ENCODE measurements around the gene NDUFS6.

NDUFS6 gene

GRCh38 chr5:1857256-1857600, 56.0 kb downstream of the NDUFS6 start:
- DNase-seq: no peak

DNA sequence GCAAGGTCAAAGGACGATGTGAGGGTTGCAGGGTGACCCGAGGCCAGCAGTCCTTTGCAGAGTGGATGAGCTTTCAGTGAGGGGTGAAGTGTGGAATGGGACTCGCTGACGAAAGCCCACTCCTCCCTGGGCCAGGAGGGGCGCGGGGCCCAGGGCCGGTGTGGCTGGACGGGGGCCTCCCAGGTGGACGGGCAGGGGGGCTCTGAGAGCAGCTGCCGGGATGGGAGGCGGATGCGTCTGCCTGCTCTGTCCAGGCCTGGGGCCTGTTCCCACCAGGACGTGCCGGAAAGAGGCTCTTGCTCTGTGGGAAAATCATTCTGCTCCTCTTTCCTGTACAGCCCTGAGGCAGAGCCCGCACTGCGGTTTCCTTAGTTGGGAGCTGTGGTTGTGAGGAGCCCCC, 57.2 kb downstream of the NDUFS6 start:
- DNase-seq: no peak

DNA sequence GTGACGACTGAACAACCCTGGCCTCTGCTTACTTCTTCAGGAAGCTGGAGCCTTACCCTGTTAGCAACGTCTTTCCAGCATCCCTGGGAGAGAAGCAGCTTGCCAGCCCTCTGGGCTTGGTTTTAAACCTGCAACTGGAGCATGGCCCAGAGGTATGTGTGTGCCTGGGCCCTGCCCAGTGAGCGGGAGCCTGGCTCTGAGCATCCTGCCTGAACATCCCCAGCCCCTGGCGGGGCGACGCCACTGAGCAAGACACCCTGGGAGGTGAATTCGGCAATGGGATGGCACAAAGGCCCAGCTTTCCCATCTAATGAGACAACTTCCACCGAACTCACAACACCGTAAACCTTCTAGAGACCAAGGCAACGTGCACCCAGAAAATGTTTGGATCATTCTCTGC, 57.9 kb downstream of the NDUFS6 start:
- no peak for DNase-seq

DNA sequence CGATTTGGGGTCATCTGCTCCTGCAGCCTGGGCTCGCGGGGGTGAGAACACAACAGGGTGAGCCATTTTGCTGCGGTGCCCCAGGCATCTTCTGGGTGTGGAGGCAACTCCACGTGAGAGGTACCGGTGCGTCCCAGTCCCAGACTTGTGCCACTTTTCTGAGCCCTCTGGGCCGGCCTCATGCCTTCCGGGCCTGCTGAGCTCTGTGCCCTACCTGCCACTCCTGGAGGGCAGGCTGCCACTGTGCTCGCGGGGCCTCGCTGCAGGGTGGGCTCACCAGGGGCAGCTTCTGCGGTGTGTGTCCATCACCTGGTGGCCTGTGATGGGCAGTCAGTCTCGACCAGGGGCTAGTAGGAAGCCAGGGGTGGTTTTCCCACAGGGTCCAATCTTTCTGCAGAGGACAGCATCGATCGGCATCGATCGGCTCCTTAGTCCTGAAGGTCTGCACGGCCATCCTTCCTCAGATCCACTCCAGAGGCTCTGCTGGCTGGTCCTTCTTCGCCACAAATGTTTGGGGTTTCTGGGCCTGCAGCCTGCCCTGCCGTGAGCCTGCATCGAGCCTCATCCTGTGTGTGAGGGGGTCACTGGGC, 58.9 kb downstream of the NDUFS6 start:
- DNase-seq: no peak

DNA sequence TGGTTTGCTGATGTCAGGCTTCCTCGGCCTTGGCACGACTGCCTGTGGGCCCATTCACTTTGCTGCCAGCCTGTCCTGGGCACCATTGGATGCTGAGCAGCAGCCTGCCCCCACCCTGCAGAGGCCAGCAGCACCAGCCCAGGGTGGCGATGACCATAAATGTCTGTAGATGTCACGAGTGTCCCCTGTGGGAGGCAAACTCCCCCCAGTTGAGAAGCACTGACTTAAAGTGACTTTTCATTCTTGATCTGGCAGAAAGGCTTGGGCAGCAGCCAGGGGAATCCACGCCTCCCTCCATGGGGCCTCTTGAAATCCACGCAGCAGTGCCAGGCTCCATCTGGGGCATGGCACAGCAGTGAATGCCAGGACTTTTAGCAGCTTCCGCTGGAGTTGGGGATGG, 59.7 kb downstream of the NDUFS6 start:
- DNase-seq: no peak

DNA sequence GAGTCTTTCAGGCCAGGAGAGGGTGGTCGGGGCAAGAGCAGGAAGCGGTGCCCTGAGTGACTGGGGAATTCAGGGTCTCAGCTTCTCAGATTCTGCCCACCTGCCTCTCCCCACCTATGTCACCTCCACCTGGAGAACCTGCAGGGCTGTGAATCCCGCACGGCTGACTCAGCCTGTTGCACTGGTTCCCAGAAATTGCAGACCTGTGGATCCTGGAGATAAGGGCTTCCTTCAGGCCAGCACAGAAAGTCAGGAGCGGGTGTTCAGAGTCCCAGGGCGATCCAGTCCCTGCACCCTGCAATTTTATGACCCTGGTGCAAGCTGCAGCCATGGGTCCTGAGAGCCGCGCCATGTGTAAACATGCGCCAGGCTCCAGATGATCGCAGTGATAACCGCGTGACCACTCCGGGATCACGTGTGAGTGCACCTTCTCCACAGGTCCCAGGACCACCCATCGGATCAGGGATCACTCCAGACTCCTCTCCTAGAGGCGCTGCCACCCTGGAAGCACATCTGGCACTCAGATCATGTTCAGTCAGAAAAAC, 63.8 kb downstream of the NDUFS6 start:
- DNase-seq: no peak

DNA sequence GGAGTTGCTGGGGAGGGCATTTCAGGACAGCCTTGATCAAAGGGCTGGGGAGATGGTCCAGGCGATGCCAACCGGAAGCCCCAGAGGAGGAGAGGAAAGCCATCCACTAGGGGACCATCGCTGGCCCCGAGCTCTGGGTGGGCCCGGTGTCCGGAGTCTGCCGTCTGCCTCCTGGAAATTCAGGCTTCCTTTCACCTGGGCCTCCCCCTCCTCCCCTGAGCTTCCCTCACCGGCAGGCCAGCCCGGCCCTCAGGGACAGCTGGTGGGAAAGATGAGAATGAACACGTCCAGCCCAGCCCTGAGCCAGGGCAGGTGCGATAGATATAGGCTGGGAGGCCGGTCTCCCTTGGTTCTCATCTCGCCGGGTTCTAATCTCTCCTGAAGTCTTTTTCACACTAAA, 64.3 kb downstream of the NDUFS6 start:
- DNase-seq: no peak
